Neural progenitor cell (in vitro differentiated cells): ENCODE measurements around the gene PDCD4. TPM values are rescaled to one million over a fixed set of nuclear protein-coding genes. Genes with fewer than 3 reads are reported as not detected.

ENCODE experiments used
- DNase-seq: peaks from one replicate; pipeline ENCODE4 v3.0.0-alpha.2; 2016; ENCODE audit warnings: low spot score
- H2AFZ ChIP-seq: fragments of 200-600 bp; sonication (generic); replicated peaks from 2 replicates; pipeline ENCODE4 v1.6.1; 2016; ENCODE audit warnings: antibody characterized with exemption
- H3F3A ChIP-seq: fragments of 200-600 bp; sonication (generic); 2 replicates; pipeline ENCODE4 v1.6.1; 2016; ENCODE audit warnings: antibody characterized with exemption, low read depth
- H3K27ac ChIP-seq: fragments of 200-600 bp; sonication (generic); 2 replicates; pipeline ENCODE4 v1.5.1; 2016; ENCODE audit warnings: mild to moderate bottlenecking
- H3K27me3 ChIP-seq: fragments of 200-600 bp; sonication (generic); 2 replicates; pipeline ENCODE4 v1.6.1; 2016; ENCODE audit warnings: mild to moderate bottlenecking, moderate library complexity
- H3K36me3 ChIP-seq: fragments of 200-600 bp; sonication (generic); 2 replicates; pipeline ENCODE4 v1.5.1; 2016
- H3K4me1 ChIP-seq: fragments of 200-600 bp; sonication (generic); 2 replicates; pipeline ENCODE4 v1.6.1; 2016; ENCODE audit warnings: mixed run types
- H3K4me2 ChIP-seq: fragments of 200-600 bp; sonication (generic); 2 replicates; pipeline ENCODE4 v1.6.1; 2016
- H3K4me3 ChIP-seq: fragments of 200-600 bp; sonication (generic); 2 replicates; pipeline ENCODE4 v1.5.1; 2016
- H3K79me2 ChIP-seq: fragments of 200-600 bp; sonication (generic); 2 replicates; pipeline ENCODE4 v1.6.1; 2016; ENCODE audit warnings: low read depth
- H3K9ac ChIP-seq: fragments of 200-600 bp; sonication (generic); 2 replicates; pipeline ENCODE4 v1.6.1; 2016
- H3K9me3 ChIP-seq: fragments of 200-600 bp; sonication (generic); 2 replicates; pipeline ENCODE4 v1.5.1; 2016; ENCODE audit warnings: low read depth
- H4K20me1 ChIP-seq: fragments of 200-600 bp; sonication (generic); 2 replicates; pipeline ENCODE4 v1.6.1; 2016; ENCODE audit warnings: low read depth
- H3K27ac Mint-ChIP-seq: 3 replicates; pipeline ENCODE4 v1.8.0; 2021; ENCODE audit warnings: mixed read lengths
- H3K27me3 Mint-ChIP-seq: 2 replicates; pipeline ENCODE4 v1.8.0; 2022; ENCODE audit warnings: low read depth, mild to moderate bottlenecking, inconsistent platforms, moderate library complexity, mixed read lengths; ENCODE audit not compliant: insufficient read depth
- H3K36me3 Mint-ChIP-seq: 3 replicates; pipeline ENCODE4 v1.8.0; 2021; ENCODE audit warnings: mixed read lengths
- H3K4me1 Mint-ChIP-seq: 3 replicates; pipeline ENCODE4 v1.8.0; 2021; ENCODE audit warnings: mixed read lengths
- H3K4me3 Mint-ChIP-seq: 3 replicates; pipeline ENCODE4 v1.8.0; 2021; ENCODE audit warnings: mild to moderate bottlenecking, moderate library complexity, mixed read lengths
- H3K9me3 Mint-ChIP-seq: 3 replicates; pipeline ENCODE4 v1.8.0; 2020; ENCODE audit warnings: mixed read lengths
- CTCF ChIP-seq: fragments of 200-600 bp; sonication (generic); IDR thresholded peaks from 2 replicates; pipeline ENCODE4 v1.5.1; 2017; ENCODE audit warnings: antibody characterized with exemption, mild to moderate bottlenecking
- EZH2 ChIP-seq: fragments of 200-600 bp; sonication (generic); IDR thresholded peaks from 2 replicates; pipeline ENCODE4 v1.6.1; 2017; ENCODE audit warnings: antibody characterized with exemption, mild to moderate bottlenecking, moderate library complexity
- EZH2phosphoT487 ChIP-seq: fragments of 200-600 bp; sonication (generic); IDR thresholded peaks from 2 replicates; pipeline ENCODE4 v1.6.1; 2017; ENCODE audit warnings: antibody characterized with exemption
- total RNA-seq: library from RNA; depleted of rRNA; stranded (reverse); fragments of >200 nt; gene quantifications from 2 replicates; pipeline ENCODE4 v1.2.3, GENCODE V29; 2015; ENCODE audit warnings: low replicate concordance

The PDCD4 gene
- total RNA-seq: 57.7 and 106 TPM in 2 replicates

GRCh38 chr10:110871298-110872084 is at the start of gene PDCD4:
PDCD4 (plus strand) TSS chr10:110871928; CDS start chr10:110876028, 4,100 bp downstream.
- H3K4me3 ChIP-seq: peak within 1 kb of the TSS; percentile 61
- H3K4me1 ChIP-seq: peaks cover 35% of the 10 kb centered on the region
- no peak for TF ChIP-seq CTCF
- no peak for TF ChIP-seq EZH2
- TF ChIP-seq EZH2phosphoT487: no peak
- peak within 1 kb of the TSS; percentile 97 for H3K27ac ChIP-seq
- H3K27ac Mint-ChIP-seq: peak within 1 kb of the TSS; percentile 99
- peaks cover 39% of the 10 kb centered on the region for H3K79me2 ChIP-seq
- H3K36me3 ChIP-seq: peaks cover 9% of the 10 kb centered on the region
- peak within 1 kb of the TSS; percentile 95 for H3K4me3 Mint-ChIP-seq
- H3K9me3 ChIP-seq: no peaks in the 10 kb centered on the region
- H3K4me1 Mint-ChIP-seq: peaks cover 36% of the 10 kb centered on the region
- peaks cover 4% of the 10 kb centered on the region for H3K27me3 Mint-ChIP-seq
- H3F3A ChIP-seq: peaks cover 27% of the 10 kb centered on the region
- H3K9me3 Mint-ChIP-seq: no peaks in the 10 kb centered on the region
- H3K27me3 ChIP-seq: no peaks in the 10 kb centered on the region
- no peaks in the 10 kb centered on the region for H3K36me3 Mint-ChIP-seq
- peak within 1 kb of the TSS; percentile 89 for H3K4me2 ChIP-seq
- peak; percentile 99 for DNase-seq
- H4K20me1 ChIP-seq: peaks cover 34% of the 10 kb centered on the region
- H3K9ac ChIP-seq: peak within 1 kb of the TSS; percentile 79
- H2AFZ ChIP-seq: peak within 1 kb of the TSS; percentile 54

GRCh38 chr10:110822035-110822711 is 49.6 kb upstream of the PDCD4 start:
- Histone ChIP-seq H3K9me3 (no peaks in the 10 kb centered on the region), H4K20me1 (no peaks in the 10 kb centered on the region), H3K27me3 (no peaks in the 10 kb centered on the region), H2AFZ (peak overlapping the region; percentile 82), H3K27ac (peak overlapping the region; percentile 44), H3F3A (peaks cover 23% of the 10 kb centered on the region), H3K4me3 (peak overlapping the region; percentile 15), H3K4me2 (peak overlapping the region; percentile 69), H3K36me3 (no peaks in the 10 kb centered on the region), H3K4me1 (peaks cover 48% of the 10 kb centered on the region), H3K9ac (no peak overlapping the region), H3K79me2 (no peaks in the 10 kb centered on the region)
- peak; percentile 36 for DNase-seq
- peak overlapping the region; percentile 97 for H3K27ac Mint-ChIP-seq
- peaks cover 12% of the 10 kb centered on the region for H3K27me3 Mint-ChIP-seq
- no peaks in the 10 kb centered on the region for H3K9me3 Mint-ChIP-seq
- TF ChIP-seq CTCF: no peak
- TF ChIP-seq EZH2: no peak
- TF ChIP-seq EZH2phosphoT487: no peak
- peaks cover 88% of the 10 kb centered on the region for H3K4me1 Mint-ChIP-seq
- no peaks in the 10 kb centered on the region for H3K36me3 Mint-ChIP-seq
- peak overlapping the region; percentile 78 for H3K4me3 Mint-ChIP-seq

- Histone ChIP-seq H3K4me1 (peaks cover 48% of the 10 kb centered on the region), H3K36me3 (no peaks in the 10 kb centered on the region), H4K20me1 (no peaks in the 10 kb centered on the region), H3K27ac (peak overlapping the region; percentile 44), H3K9me3 (no peaks in the 10 kb centered on the region), H3K4me3 (peak overlapping the region; percentile 15), H3K27me3 (no peaks in the 10 kb centered on the region), H3K4me2 (peak overlapping the region; percentile 69), H3F3A (peaks cover 23% of the 10 kb centered on the region), H3K9ac (no peak overlapping the region), H2AFZ (peak overlapping the region; percentile 30), H3K79me2 (no peaks in the 10 kb centered on the region)
- DNase-seq: peak; percentile 74
- Mint-ChIP-seq H3K4me1 (peaks cover 89% of the 10 kb centered on the region), H3K4me3 (peak overlapping the region; percentile 78), H3K27me3 (peaks cover 9% of the 10 kb centered on the region), H3K36me3 (no peaks in the 10 kb centered on the region), H3K27ac (peak overlapping the region; percentile 97), H3K9me3 (no peaks in the 10 kb centered on the region)
- no peak for TF ChIP-seq EZH2phosphoT487
These were observed 48.9 kb upstream of the PDCD4 start for GRCh38 chr10:110822712-110823311.
